NCI-H69 (cell line): Measurements from ENCODE around the gene CD6.

Experiments
- DNase-seq: peaks from one replicate; lab custom pipeline; 2025; lab: John Stamatoyannopoulos, UW

Gene CD6

GRCh38 chr11:60935676-60936442 lies 35.6 kb upstream of the CD6 start:
- DNase-seq, result no peak

DNA sequence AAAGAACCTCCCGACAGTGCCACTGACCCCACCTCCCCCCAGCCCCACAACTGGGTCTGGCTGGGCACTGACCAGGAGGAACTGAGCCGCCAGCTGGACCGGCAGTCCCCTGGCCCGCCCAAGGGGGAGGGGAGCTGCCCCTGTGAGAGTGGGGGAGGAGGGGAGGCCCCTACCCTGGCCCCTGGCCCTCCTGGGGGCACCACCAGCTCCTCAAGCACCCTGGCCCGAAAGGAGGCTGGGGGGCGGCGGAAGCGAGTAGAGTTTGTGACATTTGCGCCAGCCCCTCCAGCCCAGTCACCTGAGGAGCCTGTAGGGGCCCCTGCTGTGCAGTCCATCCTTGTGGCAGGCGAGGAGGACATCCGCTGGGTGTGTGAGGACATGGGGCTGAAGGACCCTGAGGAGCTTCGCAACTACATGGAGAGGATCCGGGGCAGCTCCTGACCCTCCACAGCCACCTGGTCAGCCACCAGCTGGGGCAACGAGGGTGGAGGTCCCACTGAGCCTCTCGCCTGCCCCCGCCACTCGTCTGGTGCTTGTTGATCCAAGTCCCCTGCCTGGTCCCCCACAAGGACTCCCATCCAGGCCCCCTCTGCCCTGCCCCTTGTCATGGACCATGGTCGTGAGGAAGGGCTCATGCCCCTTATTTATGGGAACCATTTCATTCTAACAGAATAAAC lies 34.9 kb upstream of the CD6 start:
- no peak for DNase-seq

DNA sequence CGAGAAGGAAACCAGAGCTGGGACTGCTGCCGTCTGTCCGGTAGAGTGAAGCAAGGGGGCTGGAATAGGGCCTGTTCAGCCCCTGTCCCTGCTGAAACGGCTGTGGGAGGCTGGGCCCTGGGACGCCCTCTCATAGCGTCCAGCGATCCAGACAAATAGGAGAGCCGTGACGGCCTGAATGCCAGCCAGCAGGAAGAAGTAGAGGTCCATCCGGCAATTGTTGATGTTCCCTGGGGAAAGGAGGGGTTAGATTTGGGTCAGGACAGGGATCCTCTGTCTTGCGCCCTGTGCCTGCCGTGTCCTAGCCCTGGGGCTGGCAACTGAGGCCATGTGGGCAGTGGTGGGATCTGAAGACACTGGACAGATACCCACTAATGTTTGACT lies 34.3 kb upstream of the CD6 start:
- DNase-seq, result no peak

DNA sequence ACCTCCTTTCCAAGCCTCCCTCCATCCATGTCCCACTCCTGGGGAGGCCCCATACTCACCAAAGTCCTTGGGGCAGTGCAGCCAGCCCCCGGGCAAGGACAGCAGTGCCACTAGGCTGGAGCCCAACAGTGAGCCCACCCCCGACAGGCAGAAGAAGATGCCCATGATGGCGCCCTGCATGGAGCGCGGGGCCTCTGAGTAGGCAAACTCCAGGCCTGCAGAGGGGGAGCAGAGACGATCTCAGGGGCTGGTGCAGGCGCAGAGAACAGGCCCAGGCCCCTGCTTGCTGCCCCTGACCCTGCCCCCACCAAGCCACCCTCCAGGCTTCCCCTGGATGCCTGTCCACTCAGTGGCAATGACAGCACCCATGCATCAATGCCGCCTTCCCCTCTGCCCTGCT lies 33.7 kb upstream of the CD6 start:
- no peak for DNase-seq

DNA sequence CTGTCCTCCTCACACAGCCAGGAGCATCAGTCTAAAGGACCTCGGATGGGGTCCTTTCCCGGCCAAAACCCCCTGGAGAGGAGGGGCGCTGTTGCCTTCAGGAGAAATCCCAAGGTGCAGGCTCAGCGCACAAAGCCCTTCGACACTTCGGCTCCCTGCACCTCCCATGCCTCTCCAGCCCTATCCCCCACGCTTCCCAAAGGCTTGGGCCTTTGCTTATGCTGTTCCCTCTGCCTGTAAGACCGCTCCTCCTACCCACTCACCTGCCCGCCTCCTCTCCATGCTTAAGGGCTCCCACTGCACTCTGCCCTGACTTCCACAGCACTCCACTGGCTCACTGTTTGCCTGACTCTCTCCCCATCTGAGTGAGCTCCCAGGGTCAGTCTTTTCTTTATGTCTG lies 33.0 kb upstream of the CD6 start:
- no peak for DNase-seq

DNA sequence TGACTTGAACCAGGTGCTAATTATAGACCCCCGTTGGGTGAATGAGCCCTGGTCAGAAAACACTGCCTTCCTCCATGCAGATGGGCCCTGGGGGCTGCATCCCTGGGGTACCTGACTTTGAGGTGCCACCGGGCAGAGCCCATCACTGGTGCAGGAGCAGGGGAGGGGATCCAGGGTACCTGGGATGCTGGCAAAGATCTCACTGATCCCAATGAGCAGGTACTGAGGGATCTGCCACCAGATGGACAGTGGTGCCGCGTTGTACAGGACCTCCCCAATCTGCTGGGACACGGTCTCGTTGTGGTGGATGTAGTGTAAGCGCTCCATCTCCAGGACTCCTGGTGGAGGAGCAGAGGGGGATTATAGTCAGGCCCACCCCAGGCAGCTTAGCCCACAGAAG lies 32.2 kb upstream of the CD6 start:
- DNase-seq, result no peak

GRCh38 chr11:60939855-60940254 lies 31.6 kb upstream of the CD6 start:
- no peak for DNase-seq

DNA sequence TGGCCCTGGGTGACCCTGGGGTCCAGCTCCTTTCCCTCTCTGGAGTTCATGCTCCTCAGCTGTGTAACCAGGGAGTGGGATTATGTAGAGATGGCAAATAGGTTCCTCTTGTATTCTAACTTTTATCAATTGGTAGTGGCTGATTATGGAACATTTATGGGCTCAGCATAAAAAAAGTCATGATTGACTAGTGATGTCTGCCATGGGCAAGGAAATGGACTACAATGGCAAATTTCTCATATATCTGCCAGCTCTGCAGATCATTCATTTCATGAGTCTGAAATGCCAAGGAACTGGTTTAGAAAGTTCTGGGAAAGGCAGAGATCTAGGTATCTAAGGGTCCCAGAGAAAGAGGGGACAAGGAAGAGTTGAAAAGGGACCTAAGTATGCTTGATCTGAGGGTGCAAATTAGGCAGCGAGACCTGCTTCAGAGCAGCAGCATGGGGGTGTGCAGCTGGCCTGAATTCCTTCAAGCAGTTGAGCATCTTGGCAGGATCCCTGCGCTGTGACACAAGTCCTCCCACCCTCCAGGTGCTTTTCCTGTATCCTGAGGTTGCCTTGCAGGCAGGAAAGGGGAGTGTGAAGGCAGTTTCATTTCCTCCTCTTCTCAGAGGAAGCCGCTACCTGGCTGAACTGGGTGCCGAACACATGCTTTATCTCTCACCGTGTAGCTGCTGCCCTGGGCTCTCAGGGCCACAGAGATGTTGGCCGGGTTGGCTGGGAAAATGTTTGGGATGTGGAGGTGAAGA lies 29.9 kb upstream of the CD6 start:
- DNase-seq, result peak; percentile 60

- peak; percentile 97 for DNase-seq
Measured at GRCh38 chr11:60942219-60942618, 29.3 kb upstream of the CD6 start.

DNA sequence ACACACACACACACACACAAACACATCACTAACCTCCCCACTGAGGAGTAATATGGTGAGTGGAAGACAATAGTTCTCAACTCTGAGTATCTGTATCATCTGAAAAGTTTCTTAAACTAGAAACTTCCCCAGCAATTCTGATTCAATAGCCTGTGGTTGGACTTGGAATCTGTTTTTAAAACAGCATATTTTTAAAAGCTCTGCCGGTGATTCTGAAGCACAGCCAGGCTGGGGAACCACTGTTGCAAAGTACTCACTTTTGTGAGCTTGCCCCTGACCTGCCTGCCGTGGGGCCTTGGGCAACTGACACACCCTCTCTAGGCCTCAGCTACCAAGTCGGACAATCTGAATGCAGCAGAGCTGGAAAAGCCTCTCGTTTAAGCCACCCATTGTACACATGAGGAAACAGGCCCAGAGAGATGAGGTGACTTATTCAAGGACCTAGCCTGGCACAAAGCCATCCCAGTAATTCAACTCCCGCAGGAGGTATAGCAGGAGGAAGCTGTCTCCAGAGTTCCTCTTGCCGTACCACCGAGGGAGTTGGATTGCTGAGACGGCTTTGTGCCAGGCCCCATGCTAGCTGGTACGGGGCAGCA lies 28.4 kb upstream of the CD6 start:
- DNase-seq, result peak; percentile 97

DNA sequence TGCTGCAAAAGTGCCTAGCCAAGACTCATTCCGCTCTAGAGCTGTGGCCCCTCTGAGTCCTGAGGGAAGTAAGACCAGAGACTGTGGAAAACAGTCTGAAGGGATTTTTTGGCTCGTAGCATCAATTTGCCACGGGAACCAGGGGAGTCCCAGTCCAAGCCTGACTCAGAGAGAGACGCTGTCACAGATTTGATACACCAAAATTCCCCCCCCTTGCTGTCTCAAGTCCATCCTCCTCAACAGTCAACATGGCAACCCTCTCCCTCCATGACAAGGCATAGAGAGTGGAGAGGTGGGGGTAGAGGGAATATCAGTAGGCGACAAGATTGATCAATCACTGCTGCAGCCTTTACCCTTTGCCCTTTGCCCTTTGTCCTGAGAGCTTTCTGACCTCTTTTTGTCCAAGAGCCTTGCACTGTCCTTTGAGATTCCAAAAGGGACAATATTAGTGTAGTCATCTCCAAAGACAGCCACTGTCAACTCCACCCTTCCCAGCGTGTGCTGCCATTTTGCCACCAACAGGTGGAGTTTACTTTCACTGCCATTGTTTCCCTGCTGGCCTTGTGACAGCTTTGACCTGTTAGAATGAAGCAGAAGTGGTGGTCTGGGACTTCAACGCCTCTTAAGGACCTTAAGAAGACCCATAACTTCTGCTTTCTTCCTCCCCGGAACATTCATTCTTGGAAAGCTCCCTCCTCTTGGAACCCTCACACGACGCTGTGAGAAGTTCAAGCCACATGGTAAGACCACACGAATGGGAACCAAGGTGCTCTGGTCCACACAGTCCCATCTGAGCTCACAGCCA lies 26.8 kb upstream of the CD6 start:
- peak; percentile 17 for DNase-seq

DNA sequence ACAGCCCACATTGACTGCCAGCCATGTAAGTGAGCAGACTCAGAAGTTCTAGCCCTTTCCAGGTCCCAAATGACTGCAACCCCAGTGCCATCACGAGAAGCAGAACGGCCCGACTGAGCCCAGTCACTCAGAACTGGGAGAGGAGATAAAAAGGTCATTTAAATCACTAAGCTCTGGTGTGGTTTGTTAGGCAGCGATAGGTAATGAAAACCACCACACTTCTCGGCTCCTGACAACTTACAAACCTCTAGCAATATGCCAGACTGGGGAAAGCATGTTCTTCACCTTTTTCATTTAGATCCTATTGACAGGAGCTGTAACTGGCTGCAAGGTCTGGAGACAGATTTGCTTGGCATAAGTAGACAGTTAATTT lies 26.2 kb upstream of the CD6 start:
- DNase-seq, result no peak

- peak; percentile 92 for DNase-seq
Measured at GRCh38 chr11:60946601-60947264, 24.7 kb upstream of the CD6 start.

GRCh38 chr11:60947700-60948099 lies 23.8 kb upstream of the CD6 start:
- DNase-seq, result no peak

GRCh38 chr11:60948250-60948649 lies 23.2 kb upstream of the CD6 start:
- peak; percentile 71 for DNase-seq

DNA sequence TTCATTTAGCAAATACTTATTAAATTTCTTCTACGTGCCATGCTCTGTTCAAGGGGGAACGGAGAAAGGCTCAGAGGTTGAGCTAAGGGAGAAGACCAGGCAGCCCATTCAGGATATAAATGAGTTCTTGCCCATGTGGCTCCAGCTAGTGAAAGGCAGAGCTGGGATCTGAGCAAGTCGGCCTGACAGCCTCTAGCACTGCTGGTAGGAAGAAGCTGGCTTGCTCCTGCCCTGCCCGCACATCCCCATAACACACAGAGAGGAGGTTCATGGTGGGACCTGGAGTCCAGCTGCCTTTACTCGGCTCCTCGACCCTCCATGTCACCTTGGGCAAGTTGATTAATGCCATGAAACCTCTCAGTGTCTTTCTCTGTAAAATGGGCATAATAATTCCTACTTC lies 21.5 kb upstream of the CD6 start:
- DNase-seq, result peak; percentile 11

GRCh38 chr11:60950933-60951605 lies 20.4 kb upstream of the CD6 start:
- DNase-seq, result no peak

DNA sequence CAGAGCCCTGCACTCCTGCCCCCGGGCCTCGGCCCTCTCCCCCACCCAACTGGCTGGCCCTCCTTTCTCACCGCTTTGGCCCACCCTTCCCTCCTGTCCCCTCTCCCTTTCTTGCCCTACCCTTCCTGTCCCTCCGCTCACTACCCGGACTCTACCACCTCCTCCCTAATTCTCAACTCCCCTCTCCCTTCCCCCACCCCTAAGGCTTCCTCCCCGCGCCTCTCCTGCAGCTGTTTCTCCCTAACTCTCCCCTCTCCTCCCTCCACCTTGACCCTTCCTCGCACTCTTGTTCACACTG lies 19.9 kb upstream of the CD6 start:
- no peak for DNase-seq

- no peak for DNase-seq
Measured at GRCh38 chr11:60951904-60952741, 19.4 kb upstream of the CD6 start, which contains the start of gene SLC15A3. SLC15A3 (minus strand) TSS chr11:60952176; CDS start chr11:60951551, 625 bp downstream.

- no peak for DNase-seq
Measured at GRCh38 chr11:60952742-60953170, 18.7 kb upstream of the CD6 start.
